SK-N-MC (cell line): ENCODE data around the gene ADRB2.

Source experiments
- DNase-seq: peaks from one replicate; pipeline ENCODE4 v3.0.0-alpha.2; 2011; ENCODE audit warnings: low read depth, low spot score
- H3K27ac ChIP-seq: fragments of 200-600 bp; sonication (generic); 2 replicates; pipeline ENCODE4 v1.5.1; 2016; ENCODE audit warnings: mixed run types
- H3K36me3 ChIP-seq: fragments of 200-600 bp; sonication (generic); 2 replicates; pipeline ENCODE4 v1.6.1; 2017; ENCODE audit warnings: antibody characterized with exemption, low read length, mixed read lengths; ENCODE audit not compliant: insufficient read depth
- H3K4me3 ChIP-seq: fragments of 200-600 bp; sonication (generic); 2 replicates; pipeline ENCODE4 v1.5.1; 2016
- H3K9ac ChIP-seq: fragments of 200-600 bp; sonication (generic); 2 replicates; pipeline ENCODE4 v1.8.0; 2017; ENCODE audit warnings: mixed run types, mixed read lengths; ENCODE audit not compliant: insufficient read length
- H3K9me3 ChIP-seq: fragments of 200-600 bp; sonication (generic); 2 replicates; pipeline ENCODE4 v1.6.1; 2017; ENCODE audit warnings: low read depth, mild to moderate bottlenecking, antibody characterized with exemption, low read length, moderate library complexity, mixed read lengths
- EZH2 ChIP-seq: fragments of 200-600 bp; sonication (generic); IDR thresholded peaks from one replicate; pipeline ENCODE4 v1.6.1; 2017; ENCODE audit warnings: antibody characterized with exemption
- FOXP2 ChIP-seq: optimal IDR thresholded peaks from 2 replicates; pipeline ENCODE3; 2011; ENCODE audit warnings: mild to moderate bottlenecking, moderate library complexity; ENCODE audit not compliant: insufficient read depth; ENCODE audit errors: extremely low read length, control extremely low read depth
- POLR2AphosphoS5 ChIP-seq: IDR thresholded peaks from 2 replicates; pipeline ENCODE4 v1.6.1; 2012; ENCODE audit warnings: mild to moderate bottlenecking, low read depth, low read length, borderline replicate concordance

Gene ADRB2

GRCh38 chr5:148790545-148791333, 35.7 kb upstream of the ADRB2 start:
- no peak for DNase-seq
- TF ChIP-seq EZH2 (no peak), FOXP2 (no peak), POLR2AphosphoS5 (no peak)
- no peaks in the 10 kb centered on the region for H3K36me3 ChIP-seq
- no peaks in the 10 kb centered on the region for H3K9me3 ChIP-seq
- no peak overlapping the region for H3K9ac ChIP-seq
- no peak overlapping the region for H3K4me3 ChIP-seq
- no peak overlapping the region for H3K27ac ChIP-seq

DNA sequence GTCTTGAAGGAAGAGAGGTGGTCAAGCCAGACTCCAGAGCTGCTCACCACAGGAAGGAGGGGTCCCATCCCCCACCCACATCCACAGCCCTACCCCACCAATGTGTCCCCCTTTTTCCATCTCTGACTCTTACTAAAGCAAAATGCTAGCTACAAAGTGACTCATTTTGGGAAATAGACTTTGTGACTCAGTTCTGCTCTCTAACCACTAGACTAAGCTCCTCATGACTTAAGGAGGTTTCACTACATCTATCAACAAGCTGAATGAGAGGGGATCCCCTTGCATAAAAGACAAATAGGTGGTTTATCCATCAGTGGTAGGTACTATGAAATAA, 35.1 kb upstream of the ADRB2 start:
- H3K36me3 ChIP-seq: no peaks in the 10 kb centered on the region
- TF ChIP-seq POLR2AphosphoS5 (no peak), FOXP2 (no peak), EZH2 (no peak)
- no peak for DNase-seq
- H3K9me3 ChIP-seq: no peaks in the 10 kb centered on the region
- no peak overlapping the region for H3K9ac ChIP-seq
- H3K4me3 ChIP-seq: no peak overlapping the region
- no peak overlapping the region for H3K27ac ChIP-seq

GRCh38 chr5:148791696-148792095, 34.7 kb upstream of the ADRB2 start:
- no peak overlapping the region for H3K27ac ChIP-seq
- no peaks in the 10 kb centered on the region for H3K9me3 ChIP-seq
- DNase-seq: no peak

GRCh38 chr5:148792744-148793143, 33.7 kb upstream of the ADRB2 start:
- Histone ChIP-seq H3K36me3 (no peaks in the 10 kb centered on the region), H3K4me3 (no peak overlapping the region), H3K27ac (no peak overlapping the region), H3K9ac (no peak overlapping the region), H3K9me3 (no peaks in the 10 kb centered on the region)
- TF ChIP-seq FOXP2 (no peak), POLR2AphosphoS5 (no peak), EZH2 (no peak)
- no peak for DNase-seq

More at GRCh38 chr5:148791696-148792095, 34.7 kb upstream of the ADRB2 start:
- TF ChIP-seq FOXP2: no peak
- TF ChIP-seq EZH2: no peak
- TF ChIP-seq POLR2AphosphoS5: no peak
- Histone ChIP-seq H3K9ac (no peak overlapping the region), H3K36me3 (no peaks in the 10 kb centered on the region), H3K4me3 (no peak overlapping the region)

DNA sequence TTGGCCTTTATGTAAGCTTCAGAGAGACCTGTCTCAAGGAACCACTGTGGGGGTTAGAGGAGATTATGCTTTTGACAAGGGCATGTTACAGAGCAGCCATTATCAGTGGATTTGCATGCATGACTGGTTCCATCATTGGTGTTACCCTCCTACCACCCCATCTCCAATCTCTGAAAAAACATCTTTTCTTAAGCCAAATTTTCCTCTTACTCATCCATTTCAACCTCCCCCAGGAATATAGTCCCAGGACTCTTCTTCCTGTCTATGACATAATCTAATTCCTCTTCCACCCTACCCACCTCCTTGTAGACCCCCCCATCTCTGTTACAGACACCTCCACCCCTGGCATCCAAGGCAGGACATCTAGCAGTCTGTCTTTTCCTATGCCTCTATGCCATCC, 33.1 kb upstream of the ADRB2 start:
- TF ChIP-seq POLR2AphosphoS5 (no peak), FOXP2 (no peak), EZH2 (no peak)

DNA sequence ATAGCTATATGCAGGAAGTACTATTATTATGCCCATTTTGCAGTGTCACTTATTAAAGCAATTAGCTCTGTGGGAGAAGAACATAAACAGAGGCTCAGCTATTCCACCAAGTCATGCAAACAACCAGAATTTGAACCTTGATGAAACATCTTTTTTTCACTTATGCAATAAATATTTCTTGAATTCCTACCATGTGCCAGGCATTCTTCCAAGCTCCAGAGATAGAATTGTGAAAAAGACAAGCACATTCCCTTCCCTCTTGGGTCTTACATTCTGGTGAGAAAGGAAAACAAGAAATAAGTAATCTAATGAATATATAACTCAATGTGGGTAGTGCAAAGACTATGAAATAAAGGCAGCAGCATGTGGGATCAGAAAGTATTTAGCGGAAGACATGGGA, 32.1 kb upstream of the ADRB2 start:
- H3K4me3 ChIP-seq: no peak overlapping the region
- H3K9me3 ChIP-seq: no peaks in the 10 kb centered on the region
- H3K27ac ChIP-seq: no peak overlapping the region
- H3K36me3 ChIP-seq: no peaks in the 10 kb centered on the region
- H3K9ac ChIP-seq: no peak overlapping the region
- DNase-seq: no peak
- no peak for TF ChIP-seq FOXP2

More for the DNA sequence above, 33.1 kb upstream of the ADRB2 start:
- Histone ChIP-seq H3K27ac (no peak overlapping the region), H3K9me3 (no peaks in the 10 kb centered on the region), H3K9ac (no peak overlapping the region), H3K36me3 (no peaks in the 10 kb centered on the region), H3K4me3 (no peak overlapping the region)
- no peak for DNase-seq

- H3K27ac ChIP-seq: no peak overlapping the region
- no peak overlapping the region for H3K9ac ChIP-seq
- no peaks in the 10 kb centered on the region for H3K36me3 ChIP-seq
- no peak for TF ChIP-seq FOXP2
- no peak for TF ChIP-seq EZH2
- no peak for TF ChIP-seq POLR2AphosphoS5
- DNase-seq: no peak
- H3K9me3 ChIP-seq: no peaks in the 10 kb centered on the region
- no peak overlapping the region for H3K4me3 ChIP-seq
Observed at GRCh38 chr5:148794729-148795561, 31.5 kb upstream of the ADRB2 start.

DNA sequence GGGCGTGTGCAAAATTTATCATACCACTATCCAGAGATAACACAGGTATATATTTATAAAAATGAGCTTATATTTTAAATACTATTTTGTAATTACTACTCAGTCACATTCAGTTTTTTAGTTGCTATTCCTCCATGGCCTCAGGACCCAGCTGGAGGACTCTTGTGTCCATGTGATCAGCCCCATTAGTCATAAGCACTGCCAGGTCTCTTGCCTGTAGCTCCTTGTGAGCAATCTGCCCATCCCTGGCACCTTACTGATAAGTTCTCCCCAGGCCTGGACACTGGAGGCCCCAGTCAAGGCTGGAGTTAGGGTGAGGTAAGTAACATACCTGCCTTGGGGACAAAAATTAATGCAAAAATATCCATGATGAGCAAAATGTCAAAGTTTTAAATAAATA, 29.5 kb upstream of the ADRB2 start:
- TF ChIP-seq EZH2 (no peak), POLR2AphosphoS5 (no peak), FOXP2 (no peak)
- Histone ChIP-seq H3K36me3 (no peaks in the 10 kb centered on the region), H3K27ac (no peak overlapping the region), H3K9me3 (no peaks in the 10 kb centered on the region), H3K9ac (no peak overlapping the region), H3K4me3 (no peak overlapping the region)
- DNase-seq: no peak
